Measurements from ENCODE around the gene ITGA4.
"Not testable (repeated sequence)": the region's sequence is repeated elsewhere in the genome, so short reads cannot be mapped to it uniquely, and the experiment has no call there.

The ITGA4 gene

DNA sequence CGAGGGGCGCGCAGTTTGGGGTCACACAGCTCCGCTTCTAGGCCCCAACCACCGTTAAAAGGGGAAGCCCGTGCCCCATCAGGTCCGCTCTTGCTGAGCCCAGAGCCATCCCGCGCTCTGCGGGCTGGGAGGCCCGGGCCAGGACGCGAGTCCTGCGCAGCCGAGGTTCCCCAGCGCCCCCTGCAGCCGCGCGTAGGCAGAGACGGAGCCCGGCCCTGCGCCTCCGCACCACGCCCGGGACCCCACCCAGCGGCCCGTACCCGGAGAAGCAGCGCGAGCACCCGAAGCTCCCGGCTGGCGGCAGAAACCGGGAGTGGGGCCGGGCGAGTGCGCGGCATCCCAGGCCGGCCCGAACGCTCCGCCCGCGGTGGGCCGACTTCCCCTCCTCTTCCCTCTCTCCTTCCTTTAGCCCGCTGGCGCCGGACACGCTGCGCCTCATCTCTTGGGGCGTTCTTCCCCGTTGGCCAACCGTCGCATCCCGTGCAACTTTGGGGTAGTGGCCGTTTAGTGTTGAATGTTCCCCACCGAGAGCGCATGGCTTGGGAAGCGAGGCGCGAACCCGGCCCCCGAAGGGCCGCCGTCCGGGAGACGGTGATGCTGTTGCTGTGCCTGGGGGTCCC, at the start of gene ITGA4:
Gene ITGA4 (plus strand): TSS at position 266 of the 620 bp plus-strand sequence. CDS start 269 bp downstream, at position 535.
- peak; percentile 80 for DNase-seq

DNA sequence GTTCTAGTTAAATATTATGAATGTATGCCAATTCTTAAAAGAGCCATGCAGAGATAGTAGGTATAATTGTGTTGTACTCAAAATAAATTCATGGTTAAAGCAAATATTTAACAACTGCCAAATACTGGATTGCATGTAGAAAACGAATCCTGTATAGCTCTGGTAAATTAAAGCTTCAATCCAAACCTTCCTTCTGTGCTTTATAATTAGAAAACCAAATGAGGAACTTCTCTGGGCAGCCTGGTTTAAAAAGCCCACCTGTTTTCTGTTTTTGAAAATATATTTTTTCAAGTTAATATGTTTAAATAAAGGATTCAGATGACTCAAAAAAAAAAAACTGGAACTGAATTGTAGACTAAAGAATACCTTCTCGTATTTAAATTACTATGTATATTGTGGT, 48.3 kb upstream of the ITGA4 start:
- no peak for DNase-seq

DNA sequence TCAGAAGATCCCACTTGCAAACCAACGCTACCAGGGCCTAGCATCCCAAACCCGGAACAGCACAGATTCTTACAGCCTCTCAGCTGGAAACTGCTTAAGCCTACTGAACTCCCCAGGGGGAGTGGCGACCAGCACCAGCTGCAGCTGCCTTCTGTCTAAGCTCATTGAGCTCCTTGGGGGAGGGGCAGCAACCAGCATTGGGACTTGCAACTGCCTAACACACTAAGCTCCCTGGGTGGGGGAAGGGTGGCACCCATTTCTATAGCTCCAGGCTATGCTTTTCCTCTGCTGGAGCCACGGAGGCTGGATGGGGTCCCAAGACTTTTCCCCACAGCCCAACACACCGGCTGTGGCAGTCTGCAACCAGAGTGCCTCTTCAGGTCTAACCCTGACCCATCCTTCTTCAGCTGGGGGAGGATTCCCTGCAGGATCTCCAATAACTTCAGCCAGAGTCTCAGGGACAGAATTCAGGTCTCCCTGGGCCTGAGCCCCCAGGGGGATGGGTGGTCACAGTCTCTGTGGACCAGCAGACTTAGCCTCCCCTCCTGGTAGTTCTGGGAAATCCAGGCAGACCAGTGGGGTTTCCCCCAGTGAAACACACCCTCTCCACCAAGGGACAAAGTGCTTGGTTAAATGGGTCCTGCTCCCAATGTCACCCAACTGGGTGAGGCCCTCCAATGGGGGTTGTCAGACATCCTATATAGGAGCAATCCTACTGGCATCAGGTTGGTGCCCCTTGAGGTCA, 45.9 kb upstream of the ITGA4 start:
- no peak for DNase-seq

DNA sequence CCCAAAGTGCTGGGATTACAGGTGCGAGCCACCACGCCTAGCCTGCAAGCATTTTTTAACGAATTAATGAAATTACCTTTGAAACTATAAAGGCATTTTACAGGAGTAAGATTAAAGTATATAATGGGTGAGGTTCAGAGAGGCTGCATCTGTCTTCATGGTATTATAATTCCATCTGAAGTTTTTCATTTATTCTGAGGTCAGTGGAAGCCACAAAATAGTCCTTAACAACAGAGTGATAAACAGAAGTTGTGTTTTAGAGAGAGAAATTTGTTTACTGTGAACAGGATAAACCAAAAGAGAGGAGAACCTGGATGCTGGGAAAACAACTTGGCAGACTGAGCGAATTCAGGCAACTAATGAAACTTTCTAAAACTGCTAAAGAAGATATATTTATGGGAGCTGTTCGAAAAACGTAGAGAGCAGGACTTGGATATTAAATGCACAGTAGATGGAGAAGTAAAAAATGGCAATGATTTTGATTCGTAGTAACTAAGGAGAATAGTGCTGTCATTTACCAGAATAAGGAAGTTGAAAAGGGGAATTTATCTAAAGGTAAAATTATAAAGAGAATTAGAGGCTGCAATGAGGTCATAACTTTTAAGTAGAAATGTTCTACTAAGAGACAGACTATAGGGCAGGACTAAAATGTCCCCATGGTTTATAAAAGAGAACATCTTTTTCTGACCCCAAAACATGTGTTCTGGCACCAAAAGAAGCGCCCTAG, 37.9 kb upstream of the ITGA4 start:
- DNase-seq = no peak

DNA sequence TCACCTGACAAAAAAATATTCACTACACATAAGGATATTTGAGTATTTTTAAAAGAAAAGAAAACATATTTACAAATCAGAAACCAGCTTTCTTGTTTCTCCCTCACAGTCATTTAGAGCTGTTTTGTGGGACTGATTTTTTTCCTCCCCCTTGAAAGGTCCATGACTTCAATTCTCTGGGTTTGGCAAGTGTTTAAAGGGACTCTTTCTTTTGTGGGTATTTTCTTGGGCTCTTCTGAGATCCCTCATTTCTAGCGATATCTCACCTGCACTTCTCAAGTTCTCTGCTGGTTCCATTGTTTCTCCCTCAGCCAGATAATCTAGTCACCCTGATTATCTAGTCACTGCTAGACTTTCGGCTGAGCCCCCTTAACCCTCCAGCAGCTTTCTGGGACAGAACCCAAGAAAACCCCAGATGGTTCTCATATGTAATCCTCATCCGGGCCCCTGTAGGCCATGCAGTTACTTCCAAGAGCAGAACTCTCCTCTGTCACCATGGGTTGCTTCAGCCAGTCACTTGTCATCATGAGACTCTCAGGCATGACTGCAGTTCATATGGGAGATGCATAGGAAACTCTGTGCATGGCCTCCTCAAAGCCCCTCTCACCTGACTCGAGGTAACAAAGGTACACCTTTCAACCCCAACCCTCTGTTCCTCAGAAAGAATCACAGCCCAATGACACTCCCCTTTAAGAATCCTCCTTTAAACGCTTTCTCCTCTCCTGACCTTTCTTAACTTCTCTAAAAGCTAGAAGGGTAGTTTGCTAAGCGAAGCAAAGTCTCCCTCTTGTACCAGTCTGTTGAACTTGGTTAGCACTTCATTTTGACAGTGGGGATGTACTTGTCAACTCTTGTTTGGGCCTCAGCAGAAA, 36.7 kb upstream of the ITGA4 start:
- DNase-seq = no peak

DNA sequence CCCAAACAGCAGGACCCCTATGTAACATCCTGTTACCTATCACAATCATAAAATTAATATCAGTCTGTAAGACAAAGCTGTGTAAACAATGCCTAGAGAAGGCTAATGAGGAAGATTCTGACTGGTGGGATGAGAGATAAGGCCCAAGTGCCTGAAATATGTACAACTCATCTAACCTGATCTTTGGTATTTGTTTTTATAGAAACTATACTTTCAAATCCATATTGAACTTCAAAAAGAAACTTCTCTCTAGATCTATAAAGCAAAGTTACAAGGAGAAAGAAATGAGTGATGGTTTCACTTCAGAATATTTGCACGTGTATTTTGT, 36.1 kb upstream of the ITGA4 start:
- no peak for DNase-seq

DNA sequence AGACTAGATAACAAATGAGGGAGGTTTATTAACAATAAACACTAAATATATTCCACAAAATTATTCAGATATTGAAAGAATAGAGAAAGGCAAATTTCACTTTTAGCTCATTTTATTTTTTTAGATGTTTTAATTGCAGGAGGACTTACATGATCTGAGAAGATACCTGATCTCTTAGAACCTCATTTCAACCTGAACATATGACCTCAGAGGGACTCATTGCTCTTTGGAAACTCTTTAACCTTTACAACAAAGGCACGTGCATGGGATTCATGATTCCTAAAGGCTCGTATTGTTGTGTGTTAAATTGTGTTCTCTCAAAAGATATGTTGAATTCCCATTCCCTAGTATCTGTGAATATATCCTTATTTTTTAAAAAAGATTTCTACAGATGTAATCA, 35.7 kb upstream of the ITGA4 start:
- DNase-seq = no peak

DNA sequence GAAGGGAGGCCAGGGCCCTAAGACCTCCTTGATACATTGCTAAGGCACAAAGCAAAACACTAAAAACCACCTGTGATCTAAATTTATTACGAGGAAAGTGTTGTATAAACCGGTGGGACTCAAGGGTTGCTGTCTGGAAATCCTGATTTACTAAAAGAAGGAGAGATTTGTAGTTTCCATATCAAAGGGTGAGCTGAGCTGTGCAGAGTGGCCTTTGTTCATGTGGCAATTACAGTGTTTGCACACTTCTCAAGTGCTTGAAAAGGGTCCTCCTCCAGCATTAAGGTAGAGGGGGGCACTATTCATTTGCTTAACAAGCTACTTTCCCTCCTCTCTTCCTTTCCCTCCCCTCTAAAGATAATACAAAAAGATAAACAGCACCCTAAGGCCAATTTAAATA, 30.5 kb upstream of the ITGA4 start:
- no peak for DNase-seq

DNA sequence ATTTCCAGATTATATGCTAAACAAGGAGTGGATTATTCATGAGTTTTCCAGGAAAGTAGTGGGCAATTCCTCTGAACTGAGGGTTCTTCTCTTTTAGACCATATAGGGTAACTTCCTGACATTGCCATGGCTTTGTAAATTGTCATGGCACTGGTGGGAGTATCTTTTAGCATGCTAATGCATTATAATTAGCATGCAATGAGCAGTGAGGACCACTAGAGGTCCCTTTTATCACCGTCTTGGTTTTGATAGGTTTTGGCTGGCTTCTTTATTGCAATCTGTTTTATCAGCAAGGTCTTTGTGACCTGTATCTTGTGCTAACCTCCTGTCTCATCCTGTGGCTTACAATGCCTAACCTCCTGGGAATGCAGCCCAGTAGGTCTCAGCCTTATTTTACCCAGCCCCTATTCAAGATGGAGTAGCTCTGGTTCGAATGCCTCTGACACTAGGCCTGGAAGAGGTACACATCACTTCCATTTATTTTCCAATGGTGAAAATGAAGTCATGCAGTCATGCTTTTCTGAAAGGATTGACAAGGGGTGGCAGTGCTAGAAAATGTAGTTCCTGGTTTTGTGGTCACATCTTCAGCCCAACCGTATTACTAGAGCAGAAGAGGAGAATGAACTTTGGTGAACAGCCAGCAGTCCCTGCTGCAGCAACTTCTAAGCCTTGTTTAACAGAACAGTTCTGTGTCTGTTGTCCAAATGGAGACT, 26.6 kb upstream of the ITGA4 start:
- no peak for DNase-seq

DNA sequence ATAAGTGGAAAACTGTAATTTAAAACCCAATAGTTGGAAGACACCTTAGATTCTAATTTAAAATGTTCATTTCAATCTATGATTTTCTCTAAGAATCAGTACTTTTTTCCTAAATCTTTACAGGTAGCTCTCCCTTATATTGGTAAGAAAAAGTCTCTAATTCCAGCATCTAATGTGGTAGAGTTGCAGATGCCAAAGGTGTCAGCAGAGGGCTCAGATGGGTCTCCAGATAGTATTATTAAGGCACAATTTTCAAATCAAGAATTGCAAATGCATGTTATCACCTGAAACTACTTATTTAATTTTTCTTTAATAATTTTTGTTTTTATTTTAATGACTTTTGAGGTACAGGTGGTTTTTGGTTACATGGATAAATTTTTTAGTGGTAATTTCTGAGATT, 25.5 kb upstream of the ITGA4 start:
- no peak for DNase-seq

DNA sequence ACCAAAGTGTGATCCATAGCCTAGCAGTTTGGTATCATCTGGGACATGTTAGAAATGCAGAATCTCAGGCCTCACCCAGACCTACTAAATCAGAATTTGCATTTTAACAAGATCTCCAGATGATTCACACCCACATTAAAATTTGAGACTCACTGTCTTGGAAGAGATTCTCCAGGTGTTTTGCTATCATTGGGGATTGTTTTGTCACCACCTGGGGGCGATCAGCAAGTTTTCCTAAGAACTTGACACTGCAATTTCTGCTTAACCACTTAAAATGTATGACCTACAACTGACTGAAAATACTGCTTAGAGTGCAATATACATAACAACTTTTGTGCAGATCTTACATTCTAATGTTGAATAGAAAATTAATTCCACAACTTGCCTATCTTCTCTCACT, 18.9 kb upstream of the ITGA4 start:
- no peak for DNase-seq

DNA sequence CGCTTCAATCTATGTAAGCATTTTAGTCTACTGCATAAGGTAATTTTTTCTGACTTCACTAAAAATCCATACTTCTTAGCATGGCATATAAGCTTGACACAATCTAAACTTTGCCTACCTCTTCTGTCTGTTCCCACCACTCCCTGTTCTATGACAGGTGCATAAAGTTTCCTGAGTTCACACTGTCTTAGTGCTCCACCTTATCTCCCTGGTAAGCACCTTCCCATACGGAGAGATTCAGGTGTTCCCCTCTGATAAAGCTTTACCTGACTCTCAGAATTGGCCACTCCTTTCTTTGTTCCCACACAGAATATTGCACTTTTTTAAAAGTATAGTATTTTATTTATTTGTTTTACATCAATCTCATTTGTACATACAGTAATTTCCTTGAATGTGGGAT, 16.8 kb upstream of the ITGA4 start:
- no peak for DNase-seq

DNA sequence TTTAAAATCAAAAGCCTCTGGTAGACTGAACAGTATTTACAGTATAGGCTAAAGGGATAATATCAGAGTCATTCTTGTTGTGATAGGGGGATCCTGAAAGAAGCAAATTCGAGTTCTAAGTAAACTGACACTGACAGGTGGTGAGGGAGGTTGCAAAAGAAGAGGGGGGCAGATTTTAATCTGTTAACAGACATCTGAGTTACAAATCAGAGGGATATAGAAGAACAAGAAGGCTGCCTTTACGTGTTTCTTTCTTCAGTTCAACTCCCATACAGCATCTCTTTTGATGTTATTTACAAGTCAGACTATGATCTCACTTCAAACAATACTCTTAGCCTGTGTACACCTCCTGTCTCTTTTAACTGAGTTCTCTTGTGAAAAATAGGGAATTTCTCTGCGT, 16.3 kb upstream of the ITGA4 start:
- DNase-seq = no peak

DNA sequence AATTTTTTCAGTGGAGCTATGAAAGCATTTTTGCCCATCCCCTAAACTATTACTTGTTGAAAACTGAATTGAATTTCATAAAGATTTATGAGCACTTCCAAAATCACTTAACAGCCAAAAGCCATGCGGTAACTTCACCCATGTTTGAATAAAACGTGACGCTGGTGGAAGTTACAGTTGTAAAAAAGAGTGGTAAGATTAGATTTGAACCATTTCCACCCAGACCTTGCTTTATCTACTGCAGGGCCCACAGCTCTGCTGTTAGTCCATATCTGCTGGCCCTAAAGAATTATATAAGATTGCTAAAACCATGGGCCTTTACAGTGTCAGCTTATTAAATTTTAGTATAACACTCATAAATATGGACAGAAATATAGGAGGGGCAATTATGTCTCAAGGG, 15.5 kb upstream of the ITGA4 start:
- no peak for DNase-seq

DNA sequence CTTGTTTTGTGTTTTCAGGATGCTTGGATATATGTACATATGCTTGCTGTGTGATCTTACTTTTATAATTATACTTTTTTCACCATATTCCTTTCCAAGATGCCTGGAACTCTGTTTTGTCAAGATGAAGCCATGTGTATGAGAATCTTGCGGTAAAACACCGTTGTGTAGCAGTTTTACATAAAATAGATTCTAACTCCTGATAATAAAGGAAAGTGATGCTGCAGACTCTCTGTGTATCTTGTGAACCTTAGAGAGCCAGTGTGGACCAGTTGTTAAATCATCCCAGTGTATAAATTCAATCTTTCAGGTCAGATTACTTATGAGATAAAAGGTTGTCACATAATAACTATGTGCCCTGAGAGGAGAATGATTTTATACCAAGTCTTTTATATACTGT, 12.5 kb upstream of the ITGA4 start:
- no peak for DNase-seq

DNA sequence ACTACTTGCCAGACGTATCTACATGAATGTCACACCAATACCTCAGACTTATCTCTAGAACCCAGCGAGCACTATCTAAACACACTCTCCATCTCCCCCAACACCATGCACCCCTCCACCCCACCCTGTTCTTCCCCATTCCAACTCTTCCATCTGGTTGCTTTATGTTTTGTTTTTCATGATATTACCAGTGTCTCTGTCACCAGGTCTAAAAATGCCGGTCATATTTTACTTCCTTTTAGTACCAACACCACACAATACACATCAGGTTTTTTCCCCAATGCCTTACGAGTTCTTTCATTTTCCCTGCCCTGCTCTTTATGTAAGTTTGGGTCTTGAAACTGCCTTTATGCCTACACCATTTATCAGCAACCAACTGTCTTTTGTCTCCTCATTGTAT, 10.2 kb upstream of the ITGA4 start:
- no peak for DNase-seq

DNA sequence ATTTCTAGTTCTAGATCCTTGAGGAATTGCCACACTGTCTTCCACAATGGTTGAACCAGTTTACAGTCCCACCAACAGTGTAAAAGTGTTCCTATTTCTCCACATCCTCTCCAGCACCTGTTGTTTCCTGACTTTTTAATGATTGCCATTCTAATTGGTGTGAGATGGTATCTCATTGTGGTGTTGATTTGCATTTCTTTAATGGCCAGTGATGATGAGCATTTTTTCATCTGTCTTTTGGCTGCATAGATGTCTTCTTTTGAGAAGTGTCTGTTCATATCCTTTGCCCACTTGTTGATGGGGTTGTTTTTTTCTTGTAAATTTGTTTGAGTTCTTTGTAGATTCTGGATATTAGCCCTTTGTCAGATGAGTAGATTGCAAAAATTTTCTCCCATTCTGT, 7.9 kb upstream of the ITGA4 start:
- DNase-seq = not testable (repeated sequence)

DNA sequence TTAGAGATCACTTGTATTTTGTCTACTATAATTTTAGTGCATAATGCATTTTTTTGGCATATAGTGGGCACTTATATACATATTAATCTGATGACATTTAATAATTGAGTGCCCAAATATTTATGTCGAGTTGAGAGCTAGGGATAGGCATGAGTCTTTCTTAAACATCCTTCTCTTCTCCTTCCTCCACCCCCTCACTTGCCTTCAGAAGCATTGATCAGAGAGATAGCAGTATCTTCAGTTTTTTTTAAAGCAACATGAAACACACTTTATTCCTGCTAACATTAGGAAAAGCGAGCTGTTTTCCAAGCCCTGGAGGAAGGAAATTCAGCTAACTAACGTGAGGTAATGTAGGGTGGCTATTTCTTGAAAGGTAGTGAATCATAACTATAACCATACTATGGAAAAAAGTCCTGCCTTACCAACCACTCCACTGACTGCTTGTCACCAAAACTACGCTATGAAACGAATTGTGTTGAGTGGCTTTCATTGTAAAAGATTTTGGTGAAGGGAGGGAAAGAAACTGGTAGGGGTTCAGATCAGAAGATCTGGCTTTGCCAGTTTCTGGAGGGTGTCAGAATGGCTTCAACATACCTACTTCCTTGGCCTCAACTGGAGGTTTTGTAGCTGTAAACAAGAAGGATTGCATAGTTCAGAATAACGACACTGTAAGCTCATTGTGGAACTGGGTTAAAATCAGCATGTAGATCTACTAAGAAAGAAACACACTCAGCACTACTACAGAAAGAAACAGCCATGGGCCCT, 2.3 kb upstream of the ITGA4 start:
- no peak for DNase-seq

DNA sequence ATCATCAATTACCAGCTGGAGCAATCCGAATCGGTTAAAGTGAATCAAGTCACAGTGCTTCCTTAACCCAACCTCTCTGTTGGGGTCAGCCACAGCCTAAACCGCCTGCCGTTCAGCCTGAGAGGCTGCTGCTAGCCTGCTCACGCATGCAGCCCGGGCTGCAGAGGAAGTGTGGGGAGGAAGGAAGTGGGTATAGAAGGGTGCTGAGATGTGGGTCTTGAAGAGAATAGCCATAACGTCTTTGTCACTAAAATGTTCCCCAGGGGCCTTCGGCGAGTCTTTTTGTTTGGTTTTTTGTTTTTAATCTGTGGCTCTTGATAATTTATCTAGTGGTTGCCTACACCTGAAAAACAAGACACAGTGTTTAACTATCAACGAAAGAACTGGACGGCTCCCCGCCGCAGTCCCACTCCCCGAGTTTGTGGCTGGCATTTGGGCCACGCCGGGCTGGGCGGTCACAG, 496 bp upstream of the ITGA4 start:
- DNase-seq = peak; percentile 71

DNA sequence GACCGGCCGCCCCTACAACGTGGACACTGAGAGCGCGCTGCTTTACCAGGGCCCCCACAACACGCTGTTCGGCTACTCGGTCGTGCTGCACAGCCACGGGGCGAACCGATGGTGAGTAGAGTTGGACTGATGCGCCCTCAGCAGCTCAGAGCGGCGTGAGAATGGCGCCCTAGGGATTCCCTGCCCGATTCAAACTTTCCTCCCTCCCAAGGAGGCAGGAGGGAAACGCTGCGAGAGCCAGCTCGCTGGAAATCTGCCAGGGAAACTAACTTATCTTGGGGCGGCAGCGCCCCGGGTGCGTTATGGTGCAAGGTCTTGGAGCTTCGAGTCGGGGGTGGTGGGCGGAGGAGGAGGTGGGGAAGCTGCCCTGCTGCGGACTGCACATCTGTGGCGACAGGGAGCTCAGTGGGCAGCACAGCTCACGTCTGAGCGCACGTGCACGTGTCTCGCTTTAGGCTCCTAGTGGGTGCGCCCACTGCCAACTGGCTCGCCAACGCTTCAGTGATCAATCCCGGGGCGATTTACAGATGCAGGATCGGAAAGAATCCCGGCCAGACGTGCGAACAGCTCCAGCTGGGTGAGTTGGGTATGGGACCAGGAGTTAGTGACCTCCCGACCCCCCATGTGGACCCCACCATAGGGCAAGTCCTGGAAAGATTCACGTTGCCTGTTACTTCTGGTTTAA, 697 bp downstream of the ITGA4 start:
- DNase-seq = peak; percentile 56

DNA sequence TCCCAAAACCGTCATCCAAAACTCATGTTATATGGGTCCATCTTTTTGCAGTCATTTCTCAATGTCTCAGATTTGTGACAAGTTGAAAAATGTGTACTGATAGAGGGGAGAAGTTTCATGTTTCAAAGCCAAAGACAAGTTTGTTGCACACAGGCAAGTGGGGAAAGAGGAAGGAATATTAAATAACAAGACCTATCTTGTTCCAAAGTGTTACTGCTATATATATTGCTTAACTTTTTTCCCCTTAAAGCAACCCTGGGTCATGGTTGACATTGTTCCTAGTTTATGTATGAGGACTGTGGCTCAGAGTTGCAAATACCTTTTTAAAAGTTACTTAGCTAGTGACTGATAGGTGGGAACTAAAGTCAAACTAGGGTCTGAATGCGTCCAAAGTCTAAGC, 1.7 kb downstream of the ITGA4 start:
- no peak for DNase-seq

Data from activated effector memory CD4-positive, alpha-beta T cell treated with Interleukin-2 at 50 U/mL for 16 hours (primary cell).